HPDE6-E6E7 (cell line): ENCODE measurements around the gene MYO16.

Experiments used
- DNase-seq: peaks from one replicate; pipeline ENCODE4 v3.0.0; 2011; ENCODE audit warnings: missing footprints; ENCODE audit errors: extremely low spot score

The MYO16 gene

DNA sequence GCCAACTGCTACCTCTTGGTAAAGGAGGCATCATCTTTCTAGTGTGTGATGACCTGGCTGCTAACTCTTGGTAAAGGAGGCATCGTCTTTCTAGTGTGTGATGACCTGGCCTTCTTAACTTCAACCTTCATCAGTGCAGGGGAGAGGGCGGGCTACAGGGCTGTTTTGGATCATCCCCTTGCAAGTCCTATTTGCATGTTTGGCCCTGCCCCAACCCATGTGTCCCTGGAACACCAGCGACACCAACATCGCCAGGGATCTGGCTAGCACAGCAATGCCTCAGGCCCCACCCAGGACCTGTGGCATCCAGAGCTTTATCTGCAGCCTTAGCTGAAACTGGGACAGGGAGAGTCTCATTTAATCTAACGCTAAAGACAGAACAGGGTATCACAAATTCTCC lies 492.4 kb downstream of the MYO16 start:
- DNase-seq, result no peak

DNA sequence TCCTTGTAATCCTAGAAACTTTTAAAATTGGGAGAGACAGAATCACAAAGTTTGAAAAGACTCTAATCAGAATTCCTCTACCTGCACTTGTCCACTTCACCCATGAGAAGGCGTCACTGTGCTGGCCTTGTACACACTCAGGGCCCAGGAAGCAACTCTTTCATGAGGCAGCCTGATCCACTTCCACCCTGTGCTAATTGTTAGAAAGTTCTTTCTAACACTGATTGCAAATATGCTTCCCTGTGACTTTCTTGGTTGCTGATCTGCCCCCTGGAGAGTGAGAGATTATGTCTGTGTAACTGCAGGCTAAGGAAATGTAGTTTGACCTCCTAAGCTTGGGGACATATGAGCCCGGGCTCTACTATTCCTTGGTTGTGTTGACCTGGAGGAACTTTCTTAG lies 494.6 kb downstream of the MYO16 start:
- DNase-seq, result no peak

GRCh38 chr13:109126178-109126577 lies 496.8 kb downstream of the MYO16 start:
- DNase-seq, result no peak

DNA sequence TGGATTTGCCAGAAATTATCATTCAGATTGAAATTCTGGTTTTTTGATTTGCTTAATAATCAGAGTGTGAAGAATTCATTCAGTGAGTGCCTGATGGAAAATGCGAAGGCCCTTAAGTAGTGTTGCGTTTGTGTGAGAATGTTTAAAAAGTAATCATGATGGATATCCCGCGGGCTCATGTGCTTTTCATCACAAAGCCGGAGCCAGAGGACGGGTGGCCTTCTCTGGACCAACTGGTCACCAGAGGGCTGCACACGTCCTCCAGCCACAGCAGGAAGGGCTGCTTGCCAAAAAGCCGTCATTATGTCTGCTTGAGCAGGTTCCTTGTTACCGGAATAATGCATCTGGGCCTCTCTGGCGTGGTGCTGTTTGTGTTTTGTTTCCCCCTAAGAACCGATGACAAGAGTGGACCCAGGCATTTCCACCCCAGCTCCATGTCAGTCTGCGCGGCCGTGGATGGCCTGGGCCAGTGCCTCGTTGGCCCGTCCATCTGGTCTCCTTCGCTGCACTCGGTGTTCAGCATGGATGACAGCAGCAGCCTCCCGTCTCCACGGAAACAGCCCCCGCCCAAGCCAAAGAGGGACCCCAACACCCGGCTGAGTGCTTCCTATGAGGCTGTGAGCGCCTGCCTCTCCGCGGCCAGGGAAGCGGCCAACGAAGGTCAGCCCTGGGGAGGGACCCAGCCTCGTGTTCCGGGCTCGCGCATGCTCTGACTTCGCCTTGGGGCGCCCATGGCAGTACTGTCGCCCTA lies 497.7 kb downstream of the MYO16 start:
- DNase-seq, result no peak

- DNase-seq, result no peak
Observed at GRCh38 chr13:109128121-109128520, 498.7 kb downstream of the MYO16 start.

DNA sequence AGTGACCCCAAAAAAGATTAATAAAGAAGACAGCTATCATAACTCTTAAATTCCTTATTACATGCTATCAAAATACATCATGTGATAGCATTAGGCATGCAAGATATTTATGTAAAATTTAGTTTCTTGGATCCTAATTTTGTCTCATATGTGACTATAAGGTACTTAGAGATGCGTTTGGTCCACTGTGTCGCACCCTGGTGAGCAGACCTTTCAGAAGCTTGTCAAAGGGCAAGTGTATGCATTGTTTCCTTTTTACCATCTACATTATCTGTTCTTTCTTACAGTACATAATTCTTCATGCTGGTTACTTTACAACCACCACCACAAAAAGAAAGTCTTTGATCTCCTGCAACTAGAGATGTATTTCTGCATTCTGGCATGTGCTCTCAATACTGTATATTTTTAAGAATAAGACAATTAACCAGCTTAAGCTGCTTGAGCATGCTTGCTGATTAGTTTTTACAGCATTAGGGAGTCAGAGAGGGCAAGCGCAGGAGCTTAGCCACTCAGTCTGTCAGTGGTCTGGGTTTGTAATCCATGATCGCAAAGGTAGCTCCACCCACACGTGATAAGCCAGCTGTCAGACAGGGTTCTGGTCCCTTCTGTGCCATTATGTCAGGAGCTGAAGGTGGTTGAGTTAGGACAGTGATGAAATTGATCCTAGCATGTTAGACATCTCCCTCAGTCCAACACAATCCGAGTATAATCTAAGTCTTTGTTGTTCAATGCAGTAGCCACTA lies 500.9 kb downstream of the MYO16 start:
- no peak for DNase-seq

GRCh38 chr13:109131698-109132257 lies 502.4 kb downstream of the MYO16 start:
- DNase-seq, result no peak

DNA sequence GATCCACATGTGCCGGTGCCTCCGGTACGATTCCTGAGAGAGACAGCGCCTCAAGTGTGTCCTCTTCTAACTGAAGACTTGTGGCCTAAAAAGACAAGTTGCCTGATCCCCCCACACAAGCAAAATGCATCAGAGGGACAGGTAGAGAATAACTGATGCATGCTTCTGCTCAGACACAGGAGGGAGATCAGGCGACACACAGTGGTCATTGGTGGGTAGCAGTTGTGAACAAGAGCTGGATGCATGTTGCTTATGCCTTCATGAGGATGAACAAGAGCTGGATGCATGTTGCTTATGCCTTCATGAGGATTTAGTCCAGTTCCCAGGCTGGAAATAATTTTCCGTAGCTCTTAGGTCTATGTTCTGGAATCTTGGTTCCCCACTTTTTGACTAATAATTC lies 505.6 kb downstream of the MYO16 start:
- DNase-seq, result no peak

DNA sequence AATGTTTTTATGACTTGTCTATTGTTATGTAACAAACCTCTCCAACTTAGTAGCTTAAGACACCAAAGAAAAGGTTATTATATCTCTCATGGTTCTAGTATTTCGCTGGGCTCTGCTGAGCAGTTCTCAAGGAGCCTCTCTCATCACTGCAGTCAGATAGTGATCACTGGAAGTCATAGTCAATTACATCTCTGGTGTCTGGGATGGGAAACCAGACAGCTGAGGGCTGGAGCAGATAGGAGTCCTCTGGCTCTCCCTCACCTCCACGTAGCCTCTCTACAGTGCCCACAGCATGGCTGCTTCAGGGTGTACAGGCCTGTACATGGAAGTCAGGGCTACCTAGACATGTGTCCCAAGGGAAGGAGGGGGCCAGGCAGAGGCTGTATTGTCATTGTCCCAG lies 507.5 kb downstream of the MYO16 start:
- no peak for DNase-seq

- no peak for DNase-seq
Observed at GRCh38 chr13:109139346-109139745, 509.9 kb downstream of the MYO16 start.

GRCh38 chr13:109140054-109140453 lies 510.6 kb downstream of the MYO16 start:
- DNase-seq, result no peak

DNA sequence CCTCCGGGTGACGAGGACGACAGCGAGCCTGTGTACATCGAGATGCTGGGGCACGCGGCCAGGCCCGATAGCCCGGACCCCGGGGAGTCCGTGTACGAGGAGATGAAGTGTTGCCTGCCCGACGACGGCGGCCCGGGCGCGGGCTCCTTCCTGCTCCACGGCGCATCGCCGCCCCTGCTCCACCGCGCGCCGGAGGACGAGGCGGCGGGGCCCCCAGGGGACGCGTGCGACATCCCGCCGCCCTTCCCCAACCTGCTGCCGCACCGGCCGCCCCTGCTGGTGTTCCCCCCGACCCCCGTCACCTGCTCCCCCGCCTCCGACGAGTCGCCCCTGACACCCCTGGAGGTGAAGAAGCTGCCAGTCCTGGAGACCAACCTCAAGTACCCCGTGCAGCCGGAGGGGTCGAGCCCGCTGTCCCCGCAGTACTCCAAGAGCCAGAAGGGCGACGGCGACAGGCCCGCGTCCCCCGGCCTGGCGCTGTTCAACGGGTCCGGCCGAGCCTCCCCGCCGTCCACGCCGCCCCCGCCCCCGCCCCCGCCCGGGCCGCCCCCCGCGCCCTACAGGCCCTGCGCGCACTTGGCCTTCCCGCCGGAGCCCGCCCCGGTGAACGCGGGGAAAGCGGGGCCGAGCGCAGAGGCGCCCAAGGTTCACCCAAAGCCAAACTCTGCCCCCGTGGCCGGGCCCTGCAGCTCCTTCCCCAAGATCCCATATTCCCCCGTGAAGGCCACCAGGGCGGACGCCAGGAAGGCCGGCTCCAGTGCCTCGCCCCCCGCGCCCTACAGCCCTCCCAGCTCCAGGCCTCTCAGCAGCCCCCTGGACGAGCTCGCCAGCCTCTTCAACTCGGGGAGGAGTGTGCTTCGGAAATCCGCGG lies 511.3 kb downstream of the MYO16 start:
- no peak for DNase-seq

- no peak for DNase-seq
Observed at GRCh38 chr13:109141706-109142105, 512.3 kb downstream of the MYO16 start.

DNA sequence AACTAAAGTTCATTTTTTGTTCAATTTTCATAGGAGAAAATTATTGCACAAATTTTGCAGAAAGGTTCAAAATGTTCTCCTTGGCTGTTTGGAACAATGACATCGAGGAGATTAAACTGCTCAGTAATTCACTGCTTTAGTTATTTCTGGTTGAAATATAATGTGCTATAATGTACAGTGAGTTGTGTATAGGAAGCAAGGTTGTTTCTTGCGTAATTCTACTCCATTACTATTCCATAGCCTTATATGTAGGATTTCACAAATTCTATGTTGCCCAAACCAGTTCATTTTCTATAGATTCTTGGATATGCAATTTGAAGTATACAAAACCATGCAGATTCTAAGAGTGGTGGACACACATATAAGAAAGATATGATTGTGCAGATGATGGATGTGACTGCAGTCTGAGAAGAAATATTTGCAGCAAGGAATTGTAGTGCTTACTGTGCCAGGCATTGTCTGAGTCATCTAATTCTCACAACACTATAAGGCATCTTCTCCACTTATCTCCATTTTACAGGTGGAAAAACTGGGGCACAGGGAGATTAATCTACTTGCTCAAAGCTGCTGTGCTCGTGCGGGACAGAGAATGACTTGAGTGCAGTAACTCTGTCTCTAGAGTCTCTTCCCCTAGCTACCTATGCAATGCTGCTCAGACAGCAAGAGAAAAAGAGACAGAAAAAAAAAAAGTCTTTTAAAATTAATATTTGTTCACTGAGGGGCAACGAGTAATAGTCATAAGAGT lies 515.5 kb downstream of the MYO16 start:
- no peak for DNase-seq

GRCh38 chr13:109145631-109146030 lies 516.2 kb downstream of the MYO16 start:
- peak; percentile 62 for DNase-seq

DNA sequence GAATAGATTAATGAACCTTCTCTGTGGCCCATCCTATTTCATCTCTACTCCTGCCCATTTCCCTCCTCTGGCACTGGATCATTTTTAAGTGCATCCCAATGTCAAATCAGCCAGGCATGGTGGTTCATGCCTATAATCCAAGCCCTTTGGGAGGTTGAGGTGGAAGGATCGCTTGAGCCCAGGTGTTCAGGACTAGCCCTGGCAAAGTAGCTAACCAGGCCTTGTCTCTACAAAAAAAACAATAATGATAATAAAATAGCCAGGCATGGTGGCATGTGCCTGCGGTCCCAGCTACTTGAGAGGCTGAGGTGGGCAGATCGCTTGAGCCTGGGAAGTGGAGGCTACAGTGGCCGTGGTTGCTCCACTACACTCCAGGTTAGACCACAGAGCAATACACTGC lies 517.0 kb downstream of the MYO16 start:
- no peak for DNase-seq

- peak; percentile 36 for DNase-seq
Observed at GRCh38 chr13:109146912-109147647, 517.7 kb downstream of the MYO16 start.

DNA sequence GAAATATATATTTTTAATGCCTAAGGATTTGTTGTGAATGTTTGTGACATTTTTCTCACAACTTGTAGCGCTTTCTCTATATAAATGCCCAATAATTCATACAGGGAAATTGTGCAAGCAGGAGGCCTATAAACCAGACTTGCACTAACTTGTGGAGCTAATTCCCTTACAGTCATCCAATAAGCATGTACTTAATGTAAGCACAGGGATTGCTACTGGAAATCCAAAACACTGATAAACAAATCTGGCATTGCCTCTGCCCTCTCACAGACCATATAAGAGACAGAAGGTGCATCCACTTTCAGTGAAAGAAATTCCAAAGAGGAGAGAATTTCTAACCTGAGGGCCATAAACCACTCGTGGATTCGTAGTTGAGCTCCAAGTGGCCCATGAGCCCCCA lies 518.8 kb downstream of the MYO16 start:
- peak; percentile 37 for DNase-seq

- DNase-seq, result no peak
Observed at GRCh38 chr13:109150696-109151095, 521.3 kb downstream of the MYO16 start.

DNA sequence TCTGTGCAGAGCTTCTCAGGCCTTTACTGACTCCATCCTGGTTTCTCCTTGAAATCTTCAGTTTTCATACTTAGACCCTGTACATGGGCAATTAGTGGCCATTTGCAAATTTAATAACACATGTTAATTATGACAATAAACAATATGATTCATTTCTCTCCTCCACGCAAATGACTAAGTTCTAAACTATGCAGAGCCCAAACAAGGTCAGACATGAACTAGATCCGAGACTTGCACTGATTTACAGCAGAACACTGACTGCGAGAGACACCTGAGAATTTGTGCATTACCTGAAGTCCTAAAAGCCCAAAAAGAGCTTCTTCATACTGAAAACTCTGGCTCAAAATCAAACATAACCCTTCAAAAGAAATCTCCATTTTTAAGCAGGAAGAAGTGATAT lies 521.8 kb downstream of the MYO16 start:
- DNase-seq, result no peak

DNA sequence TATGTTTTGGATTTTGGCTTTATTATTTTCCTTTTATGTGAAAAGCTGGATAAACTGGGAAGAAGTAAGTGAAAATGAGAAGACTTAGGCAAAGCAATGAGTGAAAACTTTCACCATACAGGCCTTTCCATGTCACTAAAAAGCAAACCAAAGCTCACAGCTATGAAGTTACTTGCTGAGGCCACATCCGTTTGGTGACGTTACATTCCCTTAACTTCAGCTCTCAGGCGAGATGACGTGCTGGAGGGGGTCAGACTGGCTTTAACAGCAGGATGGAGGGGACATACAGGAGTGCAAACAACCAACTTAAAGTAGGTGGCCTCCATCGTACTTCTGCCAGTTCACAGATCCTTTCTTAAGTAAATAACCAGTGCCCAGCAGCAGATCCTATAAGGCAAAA lies 522.3 kb downstream of the MYO16 start:
- no peak for DNase-seq
